Stomach (tissue), 9 donors: ENCODE measurements around the gene MYOD1. TPM values are rescaled to one million over a fixed set of nuclear protein-coding genes. Genes with fewer than 3 reads are reported as not detected.

ENCODE experiments used
- DNase-seq, 2 donors: peaks; one replicate each; pipeline versions ENCODE4 v3.0.0 to v3.0.0-alpha.2; 2013 to 2019
- H3K27ac ChIP-seq, 5 donors: fragments of 200-600 bp in 4 of 5; sonication (generic) in 4 of 5; one replicate each; pipeline ENCODE4 v1.5.1; 2013 to 2019; ENCODE audit warnings: mild to moderate bottlenecking in 1 of 5, moderate library complexity in 1 of 5
- H3K27me3 ChIP-seq, 3 donors: fragments of 200-600 bp; sonication (generic); one replicate each; pipeline ENCODE4 v1.5.1; 2017 to 2019; ENCODE audit warnings: mixed run types in 1 of 3
- H3K36me3 ChIP-seq, 4 donors: fragments of 200-600 bp; sonication (generic); 1 replicate in 3 of 4; 2 replicates in 1 of 4; pipeline ENCODE4 v1.5.1; 2016 to 2019
- H3K4me1 ChIP-seq, 4 donors: fragments of 200-600 bp; sonication (generic); one replicate each; pipeline ENCODE4 v1.5.1; 2016 to 2019
- H3K4me3 ChIP-seq, 4 donors: fragments of 200-600 bp; sonication (generic) in 3 of 4; one replicate each; pipeline ENCODE4 v1.5.1; 2016 to 2019; ENCODE audit warnings: mild to moderate bottlenecking in 1 of 4
- H3K9me3 ChIP-seq, 4 donors: fragments of 200-600 bp; sonication (generic); one replicate each; pipeline ENCODE4 v1.5.1; 2016 to 2019
- CTCF ChIP-seq, 7 experiments: fragments of 450-650 bp in 4 of 7; fragments of 200-600 bp in 3 of 7; sonication (generic) in 3 of 7; IDR thresholded peaks; one replicate each; pipeline ENCODE4 v1.5.1; 2016 to 2019; ENCODE audit warnings: antibody characterized with exemption in 7 of 7, control low read depth in 2 of 7, mild to moderate bottlenecking in 1 of 7
- EP300 ChIP-seq: sonication (generic); formaldehyde crosslinking; IDR thresholded peaks from one replicate; pipeline ENCODE4 v1.6.1; 2017; ENCODE audit warnings: antibody characterized with exemption
- POLR2A ChIP-seq, 4 donors: fragments of 450-650 bp; IDR thresholded peaks; one replicate each; pipeline ENCODE4 v1.6.1; 2016; ENCODE audit warnings: antibody characterized with exemption in 4 of 4, control low read depth in 2 of 4, mild to moderate bottlenecking in 1 of 4, moderate library complexity in 1 of 4
- POLR2AphosphoS5 ChIP-seq, 3 donors: sonication (generic); formaldehyde crosslinking; IDR thresholded peaks; one replicate each; pipeline ENCODE4 v1.6.1; 2016; ENCODE audit warnings: antibody characterized with exemption in 3 of 3
- WGBS, 5 donors: extraction: QIAGEN DNeasy Blood & Tissue Kit in 3 of 5; methylation state at CpG; one replicate each; pipeline versions ENCODE4 v1.1.5 to v1.1.7; 2013 to 2018; 5-methylcytosine and 5-hydroxymethylcytosine counted together
- intact Hi-C: fragments of 100-400 bp; cut with DNase I; formaldehyde crosslinking; loops from one replicate; pipeline ENCODE4 v1.15.1; 2023; ENCODE audit warnings: low total_unique reads
- polyA plus RNA-seq, 3 donors: library from polyadenylated mRNA; stranded (reverse); fragments of 200-250 nt; gene quantifications; one replicate each; pipeline ENCODE4 v1.2.3, GENCODE V29; 2013
- total RNA-seq, 5 donors: library from RNA; depleted of rRNA; stranded (reverse); fragments of >200 nt; gene quantifications; one replicate each; pipeline versions ENCODE4 v1.1.0 to v1.2.3, GENCODE V29; 2014 to 2016
- donor health status: healthy with polysubstance abuse.
- donor health status: Bipolar disorder and iron deficiency.
- donor health status: healthy.

The MYOD1 gene
- total and polyA plus RNA-seq, 8 donors, result not detected

DNA sequence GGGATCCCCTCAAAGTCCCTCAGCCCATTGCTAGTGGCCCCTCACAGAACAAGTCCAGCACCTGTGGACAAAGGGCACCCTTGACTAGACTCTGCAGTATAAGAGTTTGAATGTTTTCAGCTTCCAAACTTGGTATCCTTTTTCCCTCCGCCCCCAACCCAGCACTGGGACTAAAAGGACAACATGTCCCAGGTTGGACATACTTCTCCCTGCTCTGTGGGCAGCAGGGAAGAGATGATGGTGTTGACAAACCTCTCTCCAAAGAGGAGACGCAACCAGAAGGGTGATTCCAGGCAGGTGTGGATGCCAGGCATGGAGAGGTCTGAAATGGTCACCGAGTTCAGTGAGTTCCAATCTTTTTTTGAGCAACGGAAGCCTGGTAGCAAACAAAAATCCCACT, 4.5 kb upstream of the MYOD1 start:
- Histone ChIP-seq H3K27me3 (peaks cover 14 to 96% (median 44%) of the 10 kb centered on the region in 3 donors), H3K36me3 (no peaks in the 10 kb centered on the region), H3K27ac (no peak overlapping the region), H3K4me1 (peaks cover under 1 to 14% (median 11%) of the 10 kb centered on the region in 4 donors), H3K9me3 (no peaks in the 10 kb centered on the region), H3K4me3 (no peak overlapping the region)
- no peak for DNase-seq
- WGBS, 5 donors, result 68 to 83% (median 77%) methylated on average over 4 of the region's 4 CpGs
- TF ChIP-seq POLR2A (IDR thresholded peaks at IDR 0.05) (no peak), EP300 (no peak), POLR2AphosphoS5 (IDR thresholded peaks at IDR 0.05) (no peak), CTCF (IDR thresholded peaks at IDR 0.05) (no peak)
- intact Hi-C loops, result no loop called here

GRCh38 chr11:17716807-17717206, 2.6 kb upstream of the MYOD1 start:
- WGBS, 5 donors, result 65 to 80% (median 76%) methylated on average over 2 of the region's 2 CpGs
- Histone ChIP-seq H3K36me3 (no peaks in the 10 kb centered on the region), H3K4me3 (no peak overlapping the region), H3K4me1 (peaks cover 15 to 33% (median 28%) of the 10 kb centered on the region in 4 donors), H3K27me3 (peaks cover 28 to 98% (median 63%) of the 10 kb centered on the region in 3 donors), H3K27ac (no peak overlapping the region), H3K9me3 (no peaks in the 10 kb centered on the region)
- intact Hi-C loops, result no loop called here
- DNase-seq, result no peak
- TF ChIP-seq CTCF (IDR thresholded peaks at IDR 0.05) (no peak), EP300 (no peak), POLR2A (IDR thresholded peaks at IDR 0.05) (no peak), POLR2AphosphoS5 (IDR thresholded peaks at IDR 0.05) (no peak)

- Histone ChIP-seq H3K27ac (no peak overlapping the region), H3K9me3 (no peaks in the 10 kb centered on the region), H3K4me1 (peaks cover 15 to 38% (median 30%) of the 10 kb centered on the region in 4 donors), H3K27me3 (peaks cover 28 to 98% (median 68%) of the 10 kb centered on the region in 3 donors), H3K4me3 (no peak overlapping the region), H3K36me3 (no peaks in the 10 kb centered on the region)
- intact Hi-C loops, result no loop called here
- 48 to 64% (median 56%) methylated on average over 7 of the region's 7 CpGs for WGBS, 5 donors
- DNase-seq, result no peak
- TF ChIP-seq POLR2AphosphoS5 (IDR thresholded peaks at IDR 0.05), result no peak
Measured at GRCh38 chr11:17718015-17718414, 1.4 kb upstream of the MYOD1 start.

DNA sequence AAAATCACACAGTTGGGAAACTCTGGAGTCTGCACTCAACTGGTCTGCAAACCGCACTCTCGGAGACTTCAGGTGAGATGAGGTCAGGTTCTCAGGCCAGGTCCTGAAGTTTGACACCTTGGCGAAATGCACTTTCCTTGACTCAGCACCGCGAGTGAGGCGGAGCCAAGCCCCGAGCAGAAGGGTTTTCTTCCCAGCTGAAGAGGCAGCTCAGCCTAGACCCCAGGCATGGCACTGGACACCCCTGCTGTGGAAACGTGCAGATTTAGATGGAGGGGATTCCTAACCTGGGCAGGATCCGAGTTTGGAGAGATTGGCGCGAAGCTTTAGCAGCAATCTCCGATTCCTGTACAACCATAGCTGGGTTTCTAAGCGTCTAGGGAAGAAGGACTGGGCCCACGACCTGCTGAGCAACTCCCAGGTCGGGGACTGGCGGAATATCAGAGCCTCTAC, 835 bp upstream of the MYOD1 start:
- H3K27me3 ChIP-seq, result peaks cover 28 to 98% (median 74%) of the 10 kb centered on the region in 3 donors
- intact Hi-C loops, result no loop called here
- H3K36me3 ChIP-seq, result no peaks in the 10 kb centered on the region
- no peak overlapping the region for H3K27ac ChIP-seq
- 5 to 15% (median 10%) methylated on average over 12 to 16 of the region's 16 CpGs for WGBS, 5 donors
- H3K4me1 ChIP-seq, result peaks cover 15 to 38% (median 30%) of the 10 kb centered on the region in 4 donors
- TF ChIP-seq EP300 (no peak), POLR2AphosphoS5 (IDR thresholded peaks at IDR 0.05) (no peak), POLR2A (IDR thresholded peaks at IDR 0.05) (no peak), CTCF (IDR thresholded peaks at IDR 0.05) (no peak)
- no peak overlapping the region for H3K4me3 ChIP-seq
- DNase-seq, result no peak
- no peaks in the 10 kb centered on the region for H3K9me3 ChIP-seq

DNA sequence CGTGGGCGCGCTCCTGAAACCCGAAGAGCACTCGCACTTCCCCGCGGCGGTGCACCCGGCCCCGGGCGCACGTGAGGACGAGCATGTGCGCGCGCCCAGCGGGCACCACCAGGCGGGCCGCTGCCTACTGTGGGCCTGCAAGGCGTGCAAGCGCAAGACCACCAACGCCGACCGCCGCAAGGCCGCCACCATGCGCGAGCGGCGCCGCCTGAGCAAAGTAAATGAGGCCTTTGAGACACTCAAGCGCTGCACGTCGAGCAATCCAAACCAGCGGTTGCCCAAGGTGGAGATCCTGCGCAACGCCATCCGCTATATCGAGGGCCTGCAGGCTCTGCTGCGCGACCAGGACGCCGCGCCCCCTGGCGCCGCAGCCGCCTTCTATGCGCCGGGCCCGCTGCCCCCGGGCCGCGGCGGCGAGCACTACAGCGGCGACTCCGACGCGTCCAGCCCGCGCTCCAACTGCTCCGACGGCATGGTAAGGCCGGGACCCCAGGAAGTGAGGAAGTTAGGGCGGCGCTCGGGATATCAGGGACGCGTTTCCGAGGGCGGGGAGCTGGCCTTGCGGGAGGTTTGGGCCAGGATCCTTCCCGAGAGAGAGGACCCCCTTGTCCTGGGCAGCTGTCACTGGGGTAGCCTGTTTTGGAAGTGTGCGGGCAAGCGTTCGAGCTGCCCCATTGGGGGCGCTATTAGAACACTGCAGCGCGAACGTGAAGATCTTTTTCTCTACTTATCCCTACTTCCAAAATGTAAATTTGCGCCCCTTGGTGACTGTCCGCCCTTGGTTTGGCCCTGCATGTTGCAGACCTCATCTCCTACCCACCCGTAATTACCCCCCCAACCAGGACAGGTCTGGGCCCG, 796 bp downstream of the MYOD1 start:
- intact Hi-C loops, result no loop called here
- DNase-seq, result peak in 1 of 2 donors; percentile 57
- Histone ChIP-seq H3K36me3 (no peaks in the 10 kb centered on the region), H3K27ac (no peak overlapping the region), H3K4me1 (peaks cover 15 to 38% (median 30%) of the 10 kb centered on the region in 4 donors), H3K4me3 (no peak overlapping the region), H3K9me3 (no peaks in the 10 kb centered on the region), H3K27me3 (peaks cover 28 to 98% (median 73%) of the 10 kb centered on the region in 3 donors)
- TF ChIP-seq POLR2A (IDR thresholded peaks at IDR 0.05), result no peak
- no peak for TF ChIP-seq EP300
- no peak for TF ChIP-seq POLR2AphosphoS5 (IDR thresholded peaks at IDR 0.05)
- no peak for TF ChIP-seq CTCF (IDR thresholded peaks at IDR 0.05)
- WGBS, 5 donors, result 4 to 6% (median 5%) methylated on average over 56 to 85 of the region's 85 CpGs
